Fibroblast of lung (primary cell): ENCODE measurements around the gene TMEM135.

Experiments used
- EZH2 ChIP-seq: IDR thresholded peaks from 2 replicates; pipeline ENCODE4 v1.5.1; 2012; ENCODE audit warnings: low read length, control low read depth, mild to moderate bottlenecking; ENCODE audit errors: missing control alignments
- TF ChIP-seq, protein P1 (sequence below), 2 donors: IDR thresholded peaks in 1 of 2; conservative IDR thresholded peaks in 1 of 2; 1 replicate in 1 of 2; 2 replicates in 1 of 2; pipeline ENCODE4 v1.5.1; 2011 to 2012; ENCODE audit warnings: low read length in 2 of 2, control low read depth in 1 of 2, inconsistent platforms in 1 of 2, low read depth in 1 of 2, mild to moderate bottlenecking in 1 of 2

DNA sequence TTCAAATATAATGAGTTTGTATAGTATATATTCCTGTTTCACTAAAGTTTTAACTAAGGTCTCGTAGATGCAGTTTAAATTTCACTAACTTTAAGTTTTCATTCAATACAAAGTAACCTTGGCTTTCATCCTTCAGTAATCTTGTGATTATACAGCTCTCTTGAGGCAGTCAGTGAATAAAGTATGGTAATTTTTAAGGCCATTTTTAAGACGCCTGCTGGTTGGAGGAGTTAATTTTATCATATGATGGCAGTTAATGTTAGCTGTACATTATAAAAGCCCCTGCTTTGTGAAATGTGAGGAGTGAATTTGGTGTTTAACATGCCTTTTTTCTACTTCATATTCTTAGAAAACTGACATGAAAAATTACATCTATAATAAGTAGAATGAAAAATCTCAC is 163.6 kb downstream of the TMEM135 start:
- TF ChIP-seq, protein P1, sequence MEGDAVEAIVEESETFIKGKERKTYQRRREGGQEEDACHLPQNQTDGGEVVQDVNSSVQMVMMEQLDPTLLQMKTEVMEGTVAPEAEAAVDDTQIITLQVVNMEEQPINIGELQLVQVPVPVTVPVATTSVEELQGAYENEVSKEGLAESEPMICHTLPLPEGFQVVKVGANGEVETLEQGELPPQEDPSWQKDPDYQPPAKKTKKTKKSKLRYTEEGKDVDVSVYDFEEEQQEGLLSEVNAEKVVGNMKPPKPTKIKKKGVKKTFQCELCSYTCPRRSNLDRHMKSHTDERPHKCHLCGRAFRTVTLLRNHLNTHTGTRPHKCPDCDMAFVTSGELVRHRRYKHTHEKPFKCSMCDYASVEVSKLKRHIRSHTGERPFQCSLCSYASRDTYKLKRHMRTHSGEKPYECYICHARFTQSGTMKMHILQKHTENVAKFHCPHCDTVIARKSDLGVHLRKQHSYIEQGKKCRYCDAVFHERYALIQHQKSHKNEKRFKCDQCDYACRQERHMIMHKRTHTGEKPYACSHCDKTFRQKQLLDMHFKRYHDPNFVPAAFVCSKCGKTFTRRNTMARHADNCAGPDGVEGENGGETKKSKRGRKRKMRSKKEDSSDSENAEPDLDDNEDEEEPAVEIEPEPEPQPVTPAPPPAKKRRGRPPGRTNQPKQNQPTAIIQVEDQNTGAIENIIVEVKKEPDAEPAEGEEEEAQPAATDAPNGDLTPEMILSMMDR (conservative IDR thresholded peaks at IDR 0.05 in 1 of 2, IDR thresholded peaks at IDR 0.05 in 1 of 2; ENCODE audit: low read depth in 1 of 2, low read length in 2 of 2), result no peak
- TF ChIP-seq EZH2, result no peak
